ENCODE measurements around the gene CDCA5.

CDCA5 gene

GRCh38 chr11:65043881-65044501 lies 39.8 kb downstream of the CDCA5 start:
- no peak for DNase-seq (ENCODE audit: low spot score)

DNA sequence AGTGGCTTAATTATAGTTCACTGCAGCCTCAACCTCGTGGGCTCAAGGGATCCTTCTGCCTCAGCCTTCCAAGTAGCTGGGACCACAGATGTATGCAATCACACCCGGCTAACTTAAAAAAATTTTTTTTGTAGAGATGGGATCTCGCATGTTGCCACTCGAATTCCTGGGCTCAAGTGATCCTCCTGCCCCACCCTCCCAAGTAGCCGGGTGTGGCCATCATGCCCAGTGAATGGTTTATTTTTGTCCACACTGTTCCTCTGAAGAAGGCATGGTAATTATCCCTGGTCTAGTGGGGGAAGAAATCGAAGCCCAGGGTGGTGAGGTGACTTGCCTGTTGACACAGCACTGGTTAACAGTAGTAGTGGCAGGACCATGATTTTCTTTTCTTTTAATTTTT lies 40.9 kb downstream of the CDCA5 start:
- DNase-seq (ENCODE audit: low spot score): no peak

GRCh38 chr11:65040847-65041622 lies 42.8 kb downstream of the CDCA5 start, which contains the start of gene SAC3D1:
TSS of gene SAC3D1 (plus strand) at chr11:65041210. CDS start at chr11:65041293, 83 bp downstream.
- DNase-seq (ENCODE audit: low spot score): peak; percentile 95

DNA sequence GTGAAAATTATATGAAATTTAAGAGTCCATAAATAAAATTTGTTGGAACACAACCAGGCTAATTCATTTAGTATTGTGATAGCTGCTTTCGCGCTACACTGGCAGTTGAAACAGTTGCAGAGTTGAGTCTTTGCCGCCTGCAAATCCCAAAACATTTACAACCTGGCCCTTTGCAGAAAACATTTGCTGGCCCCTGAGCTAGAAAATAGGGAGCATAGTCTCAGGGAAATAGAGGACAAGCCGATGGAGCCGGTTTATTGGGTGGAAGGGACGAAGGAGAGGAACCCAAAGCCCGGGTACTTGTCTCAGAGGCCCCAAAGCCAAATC lies 43.4 kb downstream of the CDCA5 start:
- no peak for DNase-seq (ENCODE audit: low spot score)

DNA sequence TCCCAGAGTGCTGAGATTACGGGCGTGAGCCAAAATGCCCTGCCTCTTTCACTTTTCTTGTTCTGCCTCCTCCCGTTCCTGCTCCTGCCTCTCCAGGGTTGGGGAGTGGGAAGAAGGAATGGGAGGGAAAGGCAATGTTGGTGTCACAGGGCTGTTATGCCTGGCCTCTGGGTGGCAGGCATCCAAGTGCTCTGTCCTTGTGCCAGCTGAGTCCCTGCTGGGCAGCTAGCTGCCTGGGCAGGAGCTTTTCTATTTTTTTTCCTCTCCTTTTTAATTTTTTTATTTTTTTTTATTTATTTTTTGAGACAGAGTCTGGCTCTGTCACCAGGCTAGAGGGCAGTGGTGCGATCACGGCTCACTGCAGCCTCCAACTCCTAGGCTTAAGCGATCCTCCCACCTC lies 46.9 kb downstream of the CDCA5 start:
- no peak for DNase-seq (ENCODE audit: low spot score)

DNA sequence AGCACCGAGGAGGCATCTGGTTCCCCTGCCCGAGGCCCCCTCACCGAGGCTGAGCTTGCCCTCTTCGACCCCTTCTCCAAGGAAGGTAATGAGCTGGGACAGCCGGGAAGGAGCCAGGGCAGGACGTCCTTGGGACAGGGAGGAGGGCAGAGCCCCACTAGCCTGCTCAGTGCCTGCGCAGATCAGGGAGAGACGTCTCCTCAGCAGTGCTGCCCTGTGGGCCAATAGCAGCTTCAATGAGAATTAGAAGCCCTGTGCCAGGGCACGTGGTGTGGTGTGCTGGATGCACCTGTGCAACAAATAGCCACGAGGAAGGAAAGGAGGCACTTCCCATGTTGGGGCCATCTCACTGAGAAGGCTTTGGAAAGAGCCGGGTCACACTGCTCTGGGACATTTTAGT lies 48.3 kb downstream of the CDCA5 start:
- no peak for DNase-seq (ENCODE audit: low spot score)

DNA sequence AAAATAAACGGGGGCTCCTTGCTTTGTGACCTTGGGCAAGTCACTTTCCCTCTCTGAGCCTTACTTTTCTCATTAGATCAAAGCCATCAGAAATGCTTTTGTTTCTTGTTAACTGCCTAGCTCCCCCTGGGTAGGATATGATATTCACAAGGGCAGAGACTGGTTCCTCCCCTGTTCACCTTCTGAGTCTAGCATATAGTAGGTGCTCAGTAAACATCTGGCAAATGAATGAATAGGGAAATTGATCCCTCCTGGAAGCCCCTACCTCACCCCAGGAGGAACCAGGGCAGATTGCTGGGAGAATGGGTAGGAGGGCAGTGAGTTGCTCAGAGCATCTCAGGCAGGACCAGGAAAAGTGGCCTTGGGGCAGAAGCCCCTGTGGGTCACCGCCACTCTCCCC lies 49.4 kb downstream of the CDCA5 start:
- no peak for DNase-seq (ENCODE audit: low spot score)

DNA sequence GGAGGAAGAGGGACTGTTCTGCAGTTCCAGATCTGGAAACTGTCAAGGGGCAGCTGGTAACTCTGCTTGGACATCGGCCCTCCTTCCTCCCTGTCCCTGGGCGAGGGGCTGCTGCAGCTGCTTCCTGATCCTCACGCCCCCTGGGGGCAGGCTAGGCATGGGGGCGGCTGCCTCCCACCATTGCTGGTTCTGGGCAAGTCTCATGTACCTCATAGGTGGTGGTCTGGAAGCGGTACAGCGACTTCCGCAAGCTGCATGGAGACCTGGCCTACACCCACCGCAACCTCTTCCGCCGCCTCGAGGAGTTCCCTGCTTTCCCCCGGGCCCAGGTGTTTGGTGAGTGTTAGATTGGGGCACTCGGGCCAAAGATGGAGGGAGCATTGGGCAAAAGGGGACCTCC lies 51.6 kb downstream of the CDCA5 start:
- no peak for DNase-seq (ENCODE audit: low spot score)
